AG09319 (cell line): ENCODE data around the gene GOLT1B.

Experiments
- DNase-seq: peaks from one replicate; pipeline ENCODE4 v3.0.0-alpha.2; 2010; ENCODE audit warnings: low read depth; ENCODE audit errors: extremely low read depth
- TF ChIP-seq, protein P1 (sequence below): IDR thresholded peaks from 2 replicates; pipeline ENCODE4 v1.5.1; 2011; ENCODE audit warnings: low read depth, mild to moderate bottlenecking, inconsistent platforms, low read length, moderate library complexity

The GOLT1B gene

DNA sequence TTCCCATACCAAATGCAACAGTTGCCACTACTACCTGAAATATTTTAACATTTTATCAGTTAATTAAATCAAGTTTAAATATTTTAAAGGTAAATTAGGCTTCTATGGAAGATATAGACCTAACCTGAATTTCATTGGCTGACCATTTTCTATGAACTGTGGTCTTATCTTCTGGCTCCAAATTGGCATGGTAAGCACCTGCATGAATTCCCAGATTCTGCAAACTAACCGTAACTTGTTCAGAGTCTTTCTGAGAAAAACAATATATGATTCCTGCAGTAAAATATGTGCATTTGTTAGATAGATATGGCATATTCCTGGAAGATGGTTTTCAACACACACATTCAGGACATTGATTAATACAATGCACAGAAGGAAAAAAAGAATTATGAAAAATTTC lies 26.0 kb upstream of the GOLT1B start:
- TF ChIP-seq, protein P1, sequence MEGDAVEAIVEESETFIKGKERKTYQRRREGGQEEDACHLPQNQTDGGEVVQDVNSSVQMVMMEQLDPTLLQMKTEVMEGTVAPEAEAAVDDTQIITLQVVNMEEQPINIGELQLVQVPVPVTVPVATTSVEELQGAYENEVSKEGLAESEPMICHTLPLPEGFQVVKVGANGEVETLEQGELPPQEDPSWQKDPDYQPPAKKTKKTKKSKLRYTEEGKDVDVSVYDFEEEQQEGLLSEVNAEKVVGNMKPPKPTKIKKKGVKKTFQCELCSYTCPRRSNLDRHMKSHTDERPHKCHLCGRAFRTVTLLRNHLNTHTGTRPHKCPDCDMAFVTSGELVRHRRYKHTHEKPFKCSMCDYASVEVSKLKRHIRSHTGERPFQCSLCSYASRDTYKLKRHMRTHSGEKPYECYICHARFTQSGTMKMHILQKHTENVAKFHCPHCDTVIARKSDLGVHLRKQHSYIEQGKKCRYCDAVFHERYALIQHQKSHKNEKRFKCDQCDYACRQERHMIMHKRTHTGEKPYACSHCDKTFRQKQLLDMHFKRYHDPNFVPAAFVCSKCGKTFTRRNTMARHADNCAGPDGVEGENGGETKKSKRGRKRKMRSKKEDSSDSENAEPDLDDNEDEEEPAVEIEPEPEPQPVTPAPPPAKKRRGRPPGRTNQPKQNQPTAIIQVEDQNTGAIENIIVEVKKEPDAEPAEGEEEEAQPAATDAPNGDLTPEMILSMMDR = no peak
- DNase-seq = no peak

DNA sequence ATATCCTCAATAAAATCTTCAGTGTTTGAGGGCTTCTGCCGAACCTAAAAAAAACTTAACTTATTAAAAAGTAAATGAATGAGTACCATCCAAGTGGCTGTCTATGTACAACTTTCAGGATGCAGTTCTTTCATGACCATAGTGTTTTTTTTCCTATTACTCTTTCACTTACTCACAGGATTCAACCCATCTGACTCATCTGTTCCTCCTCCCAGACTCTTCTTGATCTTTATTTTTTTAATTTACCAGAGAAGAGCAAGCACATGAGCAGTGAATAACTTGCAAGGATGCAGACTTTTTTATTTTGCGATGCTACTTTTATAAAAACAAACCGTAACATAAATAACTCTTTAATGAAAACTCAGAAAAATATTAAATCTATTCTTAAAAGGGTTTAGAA lies 24.6 kb upstream of the GOLT1B start:
- TF ChIP-seq, protein P1 = no peak
- no peak for DNase-seq

DNA sequence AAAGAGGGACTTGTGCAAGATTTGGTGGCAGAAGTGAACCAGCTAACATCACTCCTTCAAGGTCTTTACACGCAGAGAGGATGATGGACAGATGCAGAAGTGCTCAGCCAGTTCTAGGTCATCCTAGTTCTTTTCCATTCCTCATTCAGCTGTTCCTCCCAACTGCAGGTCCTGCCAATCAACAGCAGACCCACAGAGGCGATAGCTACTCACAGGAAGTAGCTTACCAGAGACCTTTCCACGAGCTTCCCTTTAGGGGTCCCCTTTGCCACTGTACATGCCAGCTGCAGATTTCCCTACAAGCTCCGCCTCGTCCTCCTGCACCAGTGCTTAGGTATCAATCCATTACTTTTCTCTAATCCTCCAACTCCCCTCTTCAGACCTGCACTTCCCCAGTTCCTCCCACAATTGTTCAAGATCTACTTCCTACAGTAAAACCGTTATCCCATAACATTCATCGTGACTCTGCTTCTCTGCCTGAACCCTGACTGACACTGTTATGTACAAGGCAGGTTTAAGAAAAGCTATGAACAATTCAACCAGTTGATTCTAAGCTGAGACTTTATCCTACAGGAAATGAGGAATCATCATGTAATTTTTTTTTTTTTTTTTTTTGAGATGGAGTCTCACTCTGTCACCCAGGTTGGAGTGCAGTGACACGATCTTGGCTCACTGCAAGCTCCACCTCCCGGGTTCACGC lies 22.7 kb upstream of the GOLT1B start:
- TF ChIP-seq, protein P1 = no peak

DNA sequence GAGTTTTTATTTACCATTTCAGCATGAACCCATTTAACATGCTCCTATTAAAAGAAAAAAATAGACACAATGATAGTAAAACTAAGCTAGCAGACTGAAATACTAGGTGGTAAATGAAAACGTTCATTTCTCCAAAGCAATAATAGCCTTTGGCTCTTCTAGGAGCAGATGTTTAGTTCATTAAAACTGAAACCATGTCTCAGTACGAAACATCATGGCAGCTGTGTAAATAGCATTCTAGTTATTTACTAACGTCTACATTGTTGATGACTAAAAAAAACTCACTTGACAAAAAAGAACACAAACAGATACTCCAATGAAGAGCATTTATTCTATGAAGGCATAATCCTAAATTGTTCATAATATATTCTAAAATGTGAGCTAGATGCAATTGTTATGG lies 18.1 kb upstream of the GOLT1B start:
- TF ChIP-seq, protein P1 = no peak
- no peak for DNase-seq

More for the DNA sequence above, 22.7 kb upstream of the GOLT1B start:
- DNase-seq = no peak

DNA sequence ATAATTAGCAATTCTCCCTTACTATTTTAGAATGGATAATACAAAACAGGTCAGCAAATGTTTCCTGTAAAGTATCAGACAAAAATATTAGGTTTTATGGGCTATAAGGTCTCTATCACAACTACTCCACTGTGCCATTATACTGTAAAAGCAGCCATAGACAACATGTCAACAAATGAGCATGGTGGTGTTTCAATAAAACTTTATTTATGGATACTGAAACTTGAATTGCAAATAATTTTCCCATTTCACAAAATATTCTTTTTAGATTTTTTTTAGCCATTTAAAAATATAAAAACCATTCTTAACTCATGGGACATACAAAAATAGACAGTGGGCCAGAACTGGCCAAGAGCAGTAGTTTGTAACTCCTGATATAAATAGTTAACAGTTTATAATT lies 15.6 kb upstream of the GOLT1B start:
- no peak for DNase-seq
- TF ChIP-seq, protein P1 = no peak

DNA sequence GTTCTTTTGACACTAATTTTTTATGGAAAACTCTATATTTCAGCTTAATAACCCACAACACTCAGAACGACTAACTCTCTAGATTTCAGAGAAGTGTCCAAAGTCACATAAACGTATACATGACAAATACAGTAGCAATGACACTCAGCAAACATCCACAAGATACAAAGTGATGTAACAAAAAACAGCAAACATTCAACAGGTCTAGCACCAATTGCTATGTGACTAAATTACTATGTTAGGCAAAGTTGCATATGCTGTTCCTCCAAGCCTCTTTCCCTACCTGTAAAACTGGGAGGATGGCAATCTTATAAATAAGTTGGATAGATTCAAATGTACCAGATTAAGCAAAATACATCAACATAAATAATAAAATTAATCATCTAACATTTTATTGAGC lies 1.8 kb upstream of the GOLT1B start:
- no peak for DNase-seq
- TF ChIP-seq, protein P1 = no peak

DNA sequence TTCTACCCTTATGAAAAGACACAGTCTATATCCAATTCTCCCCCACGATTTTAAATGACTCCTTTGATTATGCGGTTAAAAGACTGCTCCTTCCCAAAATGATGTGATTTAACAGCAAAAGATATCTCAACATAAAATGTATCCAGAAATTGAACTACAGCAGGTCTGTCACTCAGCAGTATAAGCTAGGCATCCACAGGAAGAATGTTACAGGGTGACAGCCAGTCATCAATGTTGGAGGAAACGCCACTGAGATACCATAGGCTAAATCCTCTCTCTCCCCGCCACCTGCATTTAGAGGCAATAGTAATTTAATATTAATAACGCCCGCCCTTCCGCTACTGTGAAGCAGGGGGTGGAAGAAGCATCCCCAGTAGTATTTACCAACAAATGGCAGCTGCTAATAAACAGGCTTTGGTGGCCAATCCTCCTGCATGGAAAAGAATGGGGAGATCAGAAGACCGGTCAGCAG lies 767 bp upstream of the GOLT1B start:
- DNase-seq = no peak

More for the DNA sequence above, 767 bp upstream of the GOLT1B start:
- TF ChIP-seq, protein P1 = no peak
